Ishikawa (cell line): ENCODE data around the gene PTRHD1.

ENCODE experiments used
- RAD21 ChIP-seq: IDR thresholded peaks from 2 replicates; pipeline ENCODE4 v1.6.1; 2012; ENCODE audit warnings: low read depth
- TF ChIP-seq, protein P1 (sequence below): IDR thresholded peaks from 2 replicates; pipeline ENCODE4 v1.6.1; 2012

- TF ChIP-seq, protein P1, sequence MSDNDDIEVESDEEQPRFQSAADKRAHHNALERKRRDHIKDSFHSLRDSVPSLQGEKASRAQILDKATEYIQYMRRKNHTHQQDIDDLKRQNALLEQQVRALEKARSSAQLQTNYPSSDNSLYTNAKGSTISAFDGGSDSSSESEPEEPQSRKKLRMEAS: no peak
- no peak for TF ChIP-seq RAD21
These were observed 31.3 kb downstream of the PTRHD1 start for GRCh38 chr2:24761866-24762265.
